A673 (cell line): ENCODE data around the gene NDOR1. TPM values are rescaled to one million over a fixed set of nuclear protein-coding genes. Genes with fewer than 3 reads are reported as not detected.

Experiments
- BruUV-seq: library from RNA; stranded (reverse); fragments of 400-500 nt; replicated peaks from 2 replicates; lab custom pipeline; 2021; lab: Mats Ljungman, UMichigan
- CTCF ChIA-PET: fragments of 300-600 bp; sonication (Branson Sonifier 250); formaldehyde crosslinking; loops from one replicate; lab custom pipeline; 2022; ENCODE audit warnings: antibody characterized with exemption; lab: Charles Lee
- POLR2A ChIA-PET: fragments of 300-600 bp; sonication (Branson Sonifier 250); formaldehyde crosslinking; loops from one replicate; lab custom pipeline; 2022; ENCODE audit warnings: antibody characterized with exemption; ENCODE audit not compliant: low non-redundant PET; lab: Charles Lee
- DNase-seq: peaks from one replicate; pipeline ENCODE4 v3.0.0-alpha.2; 2015; ENCODE audit warnings: low spot score
- H3K27ac ChIP-seq: fragments of 200-600 bp; sonication (generic); 2 replicates; pipeline ENCODE4 v1.5.1; 2016; ENCODE audit warnings: mixed run types, low read depth, mild to moderate bottlenecking, mixed read lengths, antibody characterized with exemption, low read length; ENCODE audit not compliant: poor library complexity, severe bottlenecking
- H3K27me3 ChIP-seq: fragments of 200-600 bp; sonication (generic); replicated peaks from 2 replicates; pipeline ENCODE4 v1.6.1; 2017; ENCODE audit warnings: mixed run types, low read depth, mild to moderate bottlenecking, mixed read lengths, antibody characterized with exemption, low read length; ENCODE audit not compliant: insufficient read depth, poor library complexity
- H3K36me3 ChIP-seq: fragments of 200-600 bp; sonication (generic); 2 replicates; pipeline ENCODE4 v1.6.1; 2016; ENCODE audit warnings: mixed run types, mild to moderate bottlenecking, mixed read lengths, antibody characterized with exemption, low read length; ENCODE audit not compliant: insufficient read depth, poor library complexity, severe bottlenecking
- H3K4me1 ChIP-seq: fragments of 200-600 bp; sonication (generic); 2 replicates; pipeline ENCODE4 v1.6.1; 2017; ENCODE audit warnings: mixed run types, mild to moderate bottlenecking, mixed read lengths, antibody characterized with exemption, low read length; ENCODE audit not compliant: insufficient read depth, poor library complexity, severe bottlenecking
- H3K4me3 ChIP-seq: fragments of 200-600 bp; sonication (generic); 2 replicates; pipeline ENCODE4 v1.5.1; 2016; ENCODE audit warnings: low read depth, mixed run types, mild to moderate bottlenecking, mixed read lengths, low read length; ENCODE audit not compliant: poor library complexity, severe bottlenecking
- H3K9me3 ChIP-seq: fragments of 200-600 bp; sonication (generic); 2 replicates; pipeline ENCODE4 v1.6.1; 2016; ENCODE audit warnings: mixed run types, low read depth, mild to moderate bottlenecking, mixed read lengths, antibody characterized with exemption, low read length; ENCODE audit not compliant: poor library complexity, severe bottlenecking
- CTCF ChIP-seq: fragments of 300-800, 200-600 bp; sonication (generic); conservative IDR thresholded peaks from 2 replicates; pipeline ENCODE4 v1.5.1; 2017; ENCODE audit warnings: low read depth, mild to moderate bottlenecking, antibody characterized with exemption, low read length, moderate library complexity, mixed read lengths
- EZH2 ChIP-seq: fragments of 200-600 bp; sonication (generic); IDR thresholded peaks from 2 replicates; pipeline ENCODE4 v1.6.1; 2017; ENCODE audit warnings: borderline replicate concordance, low read depth, mild to moderate bottlenecking, mixed read lengths, antibody characterized with exemption, low read length; ENCODE audit not compliant: poor library complexity, severe bottlenecking
- intact Hi-C: fragments of 100-400 bp; cut with micrococcal nuclease; formaldehyde crosslinking; loops from one replicate; pipeline ENCODE4 v1.10.0; 2022; ENCODE audit not compliant: unreplicated experiment
- total RNA-seq: library from RNA; stranded (reverse); gene quantifications from 2 replicates; pipeline ENCODE4 v1.2.3, GENCODE V29; 2021

NDOR1 gene
- total RNA-seq, 1 experiment from 2014 or later, result 40.2 TPM

GRCh38 chr9:137206602-137207001 lies 1.1 kb downstream of the NDOR1 start:
- no peaks in the 10 kb centered on the region for H3K9me3 ChIP-seq
- intact Hi-C loops, result no loop called here
- TF ChIP-seq EZH2 (no peak), CTCF (no peak)
- no peaks in the 10 kb centered on the region for H3K27me3 ChIP-seq
- DNase-seq, result no peak
- ChIA-PET CTCF (no interaction called here), POLR2A (no interaction called here)
- H3K4me1 ChIP-seq, result peaks cover 25% of the 10 kb centered on the region
- H3K36me3 ChIP-seq, result peaks cover 6% of the 10 kb centered on the region
- H3K27ac ChIP-seq, result no peak overlapping the region
- no TSS peak for BruUV-seq
- peak overlapping the region; percentile 97 for H3K4me3 ChIP-seq

GRCh38 chr9:137211532-137211931 lies 6.0 kb downstream of the NDOR1 start:
- peaks cover 5% of the 10 kb centered on the region for H3K4me1 ChIP-seq
- intact Hi-C loops, result no loop called here
- peaks cover 5% of the 10 kb centered on the region for H3K36me3 ChIP-seq
- BruUV-seq, result no TSS peak
- H3K27ac ChIP-seq, result peak overlapping the region; percentile 10
- ChIA-PET POLR2A (no interaction called here), CTCF (no interaction called here)
- H3K4me3 ChIP-seq, result no peak overlapping the region
- TF ChIP-seq EZH2, result no peak
- no peak for TF ChIP-seq CTCF
- no peaks in the 10 kb centered on the region for H3K9me3 ChIP-seq
- H3K27me3 ChIP-seq, result no peaks in the 10 kb centered on the region
- DNase-seq, result no peak

GRCh38 chr9:137212520-137212919 lies 7.0 kb downstream of the NDOR1 start:
- no peaks in the 10 kb centered on the region for H3K27me3 ChIP-seq
- intact Hi-C loops, result no loop called here
- no peak for TF ChIP-seq EZH2
- TF ChIP-seq CTCF, result no peak
- no peak for DNase-seq
- H3K4me1 ChIP-seq, result no peaks in the 10 kb centered on the region
- H3K4me3 ChIP-seq, result no peak overlapping the region
- no peak overlapping the region for H3K27ac ChIP-seq
- peaks cover 5% of the 10 kb centered on the region for H3K36me3 ChIP-seq
- ChIA-PET CTCF (interaction anchor here (0.8 kb wide), 1 partner anchor 12 kb away, joined by 4 read pairs; no protein-coding TSS in a partner anchor), POLR2A (interaction anchor here (0.6 kb wide), 1 partner anchor 10 kb away, joined by 8 read pairs; no protein-coding TSS in a partner anchor)
- BruUV-seq, result no TSS peak
- no peaks in the 10 kb centered on the region for H3K9me3 ChIP-seq
